Skeletal muscle cell (primary cell): ENCODE results near the gene PAX8.
A peak's percentile ranks its signal among the peaks of the same experiment; 100 is the strongest.
"Not testable (repeated sequence)": the region's sequence is repeated elsewhere in the genome, so short reads cannot be mapped to it uniquely, and the experiment has no call there.

Experiments used
- DNase-seq: peaks from one replicate; pipeline ENCODE4 v3.0.0-alpha.2; 2010; ENCODE audit warnings: low read depth
- H3K4me3 ChIP-seq: 2 replicates; pipeline ENCODE4 v1.5.1; 2011; ENCODE audit warnings: low read depth, mild to moderate bottlenecking, control low read depth, low read length, moderate library complexity

PAX8 gene

GRCh38 chr2:113298176-113298575, 19.5 kb upstream of the PAX8 start:
- DNase-seq, result no peak

DNA sequence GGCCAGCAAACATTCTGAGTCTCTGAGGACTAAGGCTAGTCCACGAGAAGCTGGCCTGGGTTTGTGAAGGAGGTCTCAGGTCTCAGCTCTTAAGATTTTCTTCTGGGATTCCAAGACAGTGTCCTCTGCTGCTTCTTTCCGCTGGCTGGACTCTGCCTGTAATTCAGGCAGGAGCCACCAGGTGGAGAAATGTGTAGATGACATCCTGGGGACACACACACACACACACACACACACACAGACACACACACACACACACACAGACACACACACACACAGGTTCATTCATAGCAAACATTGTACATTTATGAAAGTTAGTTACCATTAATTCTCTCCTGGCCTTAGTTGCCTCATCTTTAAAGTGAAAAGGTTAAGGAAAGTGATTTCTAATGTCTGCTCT, 18.9 kb upstream of the PAX8 start:
- not testable (repeated sequence) for DNase-seq

More at GRCh38 chr2:113298176-113298575, 19.5 kb upstream of the PAX8 start:
- H3K4me3 ChIP-seq, result no peak overlapping the region

GRCh38 chr2:113291191-113291590, 12.5 kb upstream of the PAX8 start:
- H3K4me3 ChIP-seq, result no peak overlapping the region
- DNase-seq, result no peak

More for the DNA sequence above, 18.9 kb upstream of the PAX8 start:
- not testable (repeated sequence) for H3K4me3 ChIP-seq

- not testable (repeated sequence) for DNase-seq
These were observed 10.0 kb upstream of the PAX8 start for GRCh38 chr2:113288674-113289149.

GRCh38 chr2:113288117-113288673, 9.5 kb upstream of the PAX8 start:
- H3K4me3 ChIP-seq, DNase-seq: not testable (repeated sequence)

More at GRCh38 chr2:113288674-113289149, 10.0 kb upstream of the PAX8 start:
- not testable (repeated sequence) for H3K4me3 ChIP-seq

DNA sequence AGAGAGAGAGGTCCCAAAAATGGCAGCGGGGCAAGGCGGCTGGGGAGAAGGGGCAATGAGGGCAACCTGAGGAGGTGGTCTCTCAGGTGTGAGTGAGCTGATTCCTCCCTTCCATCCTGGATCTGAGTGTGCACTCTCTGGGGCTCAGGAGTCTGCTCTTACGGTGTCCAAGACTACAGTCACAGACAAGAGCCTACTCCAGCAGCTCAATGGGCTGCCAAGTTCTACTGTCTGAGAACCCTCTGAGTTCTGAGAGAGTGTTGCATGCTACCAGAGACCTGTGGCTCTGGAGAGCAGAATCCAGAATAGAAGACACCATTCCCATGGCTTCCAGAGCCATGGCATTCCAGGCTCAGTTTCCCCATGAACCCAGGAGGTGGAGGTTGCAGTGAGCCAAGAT, 7.1 kb upstream of the PAX8 start:
- DNase-seq, result no peak
- H3K4me3 ChIP-seq, result no peak overlapping the region

DNA sequence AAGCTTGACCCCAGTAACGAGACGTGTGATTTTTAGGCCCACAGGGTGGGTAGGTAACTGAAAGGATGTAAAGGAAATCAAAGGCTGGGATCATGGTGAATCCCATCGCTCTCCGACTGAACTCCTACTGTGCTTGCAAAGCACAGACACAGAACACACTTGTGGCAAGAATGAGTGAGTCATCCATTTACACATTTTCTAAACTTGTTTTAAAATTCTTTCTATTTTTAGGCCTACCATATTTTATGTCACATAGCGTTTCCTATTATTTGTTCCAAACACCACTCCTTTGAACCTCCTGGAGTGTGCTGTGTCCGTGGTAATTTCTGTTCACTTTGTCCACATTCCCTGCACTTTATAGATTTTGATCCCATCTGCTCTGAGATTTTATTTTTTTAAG, 6.3 kb upstream of the PAX8 start:
- not testable (repeated sequence) for DNase-seq, H3K4me3 ChIP-seq

GRCh38 chr2:113284476-113284875, 5.8 kb upstream of the PAX8 start:
- H3K4me3 ChIP-seq, result no peak overlapping the region
- no peak for DNase-seq

- DNase-seq, result peak; percentile 86
- no peak overlapping the region for H3K4me3 ChIP-seq
These were observed 5.1 kb upstream of the PAX8 start for GRCh38 chr2:113283704-113284284.

DNA sequence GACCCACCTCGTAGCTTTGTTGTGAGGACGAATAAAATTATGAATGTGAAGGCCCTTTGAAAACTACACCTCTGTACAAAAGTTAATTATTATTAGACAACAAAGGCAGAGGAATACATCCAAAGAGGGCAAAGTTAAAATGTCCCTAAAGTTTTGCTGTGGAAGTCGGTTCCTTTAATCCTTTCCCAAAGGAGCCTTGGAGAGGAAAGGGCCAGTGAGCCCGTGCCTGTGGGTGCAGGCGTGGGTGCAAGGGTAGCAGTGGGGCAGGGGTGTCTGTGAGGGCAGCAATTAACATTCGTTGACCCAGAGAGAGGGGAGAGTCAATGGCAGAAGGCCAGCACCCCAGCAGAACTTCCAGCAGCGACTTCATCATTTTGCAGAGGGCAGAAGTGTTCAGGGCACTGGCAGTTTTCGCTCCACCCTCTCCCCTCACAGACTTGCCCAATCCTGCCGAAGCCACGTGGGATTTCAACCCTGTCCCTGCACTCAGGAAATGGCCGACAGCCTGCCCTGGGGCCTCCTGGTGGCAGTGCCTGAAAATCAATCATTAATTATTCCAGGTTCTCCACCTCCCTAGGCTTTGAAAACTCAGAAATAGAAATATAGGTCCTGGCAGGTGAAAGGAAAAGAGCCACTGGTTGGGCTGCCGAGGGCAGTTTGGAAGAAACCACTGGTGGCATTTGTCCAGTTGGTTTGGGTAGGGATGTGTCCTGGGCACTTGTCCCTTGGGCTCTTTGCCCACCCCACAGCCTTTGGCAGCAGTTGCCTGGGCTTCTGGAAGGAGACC, 4.2 kb upstream of the PAX8 start:
- no peak for DNase-seq
- H3K4me3 ChIP-seq, result no peak overlapping the region

DNA sequence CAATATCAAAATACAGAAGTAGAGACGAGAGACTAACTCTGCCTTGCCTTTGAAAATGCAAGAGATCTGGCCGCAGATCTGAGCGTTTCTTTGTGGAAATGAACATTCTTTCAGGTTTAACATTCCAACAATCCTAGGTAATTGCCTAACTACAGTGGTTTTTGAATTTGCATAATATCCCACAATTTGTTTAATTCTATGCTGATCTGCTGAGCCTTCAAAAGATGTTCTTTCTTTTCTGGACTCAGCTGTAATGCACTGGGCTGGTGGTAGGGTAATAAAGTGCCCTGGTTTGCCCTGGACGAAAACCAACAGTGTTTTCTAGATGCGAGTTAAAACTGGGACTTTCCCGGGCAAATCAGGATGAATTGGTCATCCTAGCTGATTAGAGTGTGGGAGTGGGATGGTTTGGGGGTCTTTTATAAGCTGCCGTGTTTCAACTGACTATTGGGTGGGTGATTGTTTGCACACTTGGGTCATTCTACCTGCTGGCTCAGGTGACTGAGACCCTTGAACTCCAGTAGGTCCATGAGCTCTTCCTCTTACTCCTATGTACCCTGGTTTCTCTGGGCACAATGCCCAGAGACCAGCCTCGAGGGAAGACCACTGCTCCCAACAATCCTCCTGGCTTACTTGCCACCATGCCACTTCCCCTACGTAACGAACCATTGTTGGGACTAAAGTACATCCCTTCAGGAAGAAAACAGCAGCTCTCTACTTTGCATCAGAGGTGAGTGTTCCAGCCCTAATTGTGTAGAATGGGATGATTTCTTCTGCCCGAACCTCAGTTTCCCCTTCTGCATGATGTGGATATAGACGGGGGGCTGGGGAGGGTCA, 3.4 kb upstream of the PAX8 start:
- DNase-seq, result no peak
- no peak overlapping the region for H3K4me3 ChIP-seq

DNA sequence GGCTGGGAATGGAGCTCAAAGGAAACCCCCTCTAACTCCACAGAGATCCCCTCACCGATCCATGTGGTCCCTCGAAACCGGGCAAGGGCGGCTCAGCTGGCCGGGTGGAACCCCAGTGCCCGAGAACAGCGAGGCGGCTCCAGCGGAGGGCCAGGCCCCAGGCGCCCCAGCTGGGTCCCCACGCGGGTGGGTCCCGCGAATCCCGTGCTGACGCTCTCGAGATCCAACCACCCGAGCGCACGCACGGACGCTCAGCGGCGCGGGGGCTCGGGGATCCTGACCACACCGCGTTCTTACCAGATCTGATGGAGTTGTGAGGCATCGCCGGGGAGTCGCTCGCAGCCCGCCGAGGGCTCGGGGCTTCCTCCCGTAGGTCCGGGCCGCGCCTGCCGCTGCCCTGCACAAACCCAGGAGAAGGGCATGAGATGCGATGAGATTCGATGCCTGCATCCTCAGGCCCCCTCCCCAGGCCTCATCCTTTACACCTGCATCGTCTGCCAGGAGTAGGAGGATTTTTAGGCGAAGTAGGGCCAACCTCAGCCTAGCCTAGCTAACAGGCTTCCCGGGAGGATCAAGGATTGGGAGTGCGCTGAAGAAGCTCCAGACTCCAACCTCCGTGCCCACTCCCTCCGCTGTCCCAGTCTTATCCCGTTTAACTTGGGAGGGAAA, 514 bp downstream of the PAX8 start:
- H3K4me3 ChIP-seq, result no peak overlapping the region

GRCh38 chr2:113277474-113278072, 1.1 kb downstream of the PAX8 start:
- peak overlapping the region; percentile 21 for H3K4me3 ChIP-seq
- DNase-seq, result no peak

More for the DNA sequence above, 514 bp downstream of the PAX8 start:
- DNase-seq, result no peak

DNA sequence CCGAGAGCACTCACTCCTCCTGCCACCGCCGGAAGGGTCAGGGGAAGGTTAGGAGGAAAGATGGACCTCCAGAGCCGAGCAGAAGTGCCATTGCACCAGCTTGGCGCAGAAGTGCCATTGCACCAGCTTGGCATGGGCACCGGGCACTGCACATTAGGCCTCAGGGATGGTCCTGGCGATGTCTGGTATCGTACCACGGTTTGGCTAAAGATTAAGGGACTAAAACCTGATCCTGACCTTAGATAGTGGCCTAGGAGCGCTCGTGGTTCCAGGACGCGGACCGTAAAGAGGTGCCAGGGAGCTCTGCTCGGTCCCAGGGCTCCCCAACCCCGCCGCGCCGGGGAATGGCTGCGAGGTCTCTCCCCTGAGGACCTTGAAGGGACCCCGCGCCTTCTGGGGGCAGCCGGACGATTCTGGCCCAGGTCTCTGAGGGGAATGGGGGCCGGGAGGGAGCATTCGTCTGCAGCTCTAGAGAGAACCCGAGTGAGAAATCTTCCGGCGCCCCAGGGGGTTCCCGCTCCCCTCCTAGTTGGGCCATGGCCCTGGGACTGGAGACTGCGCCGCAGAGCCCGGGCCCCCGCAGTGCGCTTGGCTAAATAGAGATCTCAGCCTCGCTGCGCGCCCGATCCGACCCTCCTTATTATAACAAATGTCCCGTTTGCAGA, 1.8 kb downstream of the PAX8 start:
- H3K4me3 ChIP-seq, result peak overlapping the region; percentile 21
- no peak for DNase-seq

DNA sequence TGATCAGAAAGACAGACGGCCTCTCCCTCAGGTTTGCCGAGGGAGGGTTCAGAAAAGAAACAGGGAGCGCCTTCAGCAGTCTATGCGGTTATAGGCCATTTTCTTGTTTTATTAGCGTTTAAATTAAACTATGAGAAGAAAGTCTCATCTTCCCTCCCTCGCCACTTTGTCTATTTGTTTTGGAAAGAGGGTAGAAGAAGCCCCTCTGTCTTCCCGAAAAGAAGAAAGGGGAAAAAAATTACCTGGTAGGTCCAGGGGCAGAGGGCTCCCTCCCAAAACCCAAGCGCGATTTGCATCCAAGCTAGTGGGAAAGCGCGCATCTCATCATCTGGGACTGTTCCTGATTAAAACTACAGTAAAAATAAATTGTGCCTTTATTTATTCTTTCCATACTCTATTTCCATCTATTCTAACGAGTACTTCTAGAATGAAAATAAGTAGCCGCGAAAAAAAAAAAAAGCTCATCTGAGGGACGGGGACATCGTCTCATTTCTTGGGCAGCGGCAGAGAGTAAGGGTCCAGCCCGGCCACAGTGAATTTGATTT, 2.4 kb downstream of the PAX8 start:
- no peak overlapping the region for H3K4me3 ChIP-seq

DNA sequence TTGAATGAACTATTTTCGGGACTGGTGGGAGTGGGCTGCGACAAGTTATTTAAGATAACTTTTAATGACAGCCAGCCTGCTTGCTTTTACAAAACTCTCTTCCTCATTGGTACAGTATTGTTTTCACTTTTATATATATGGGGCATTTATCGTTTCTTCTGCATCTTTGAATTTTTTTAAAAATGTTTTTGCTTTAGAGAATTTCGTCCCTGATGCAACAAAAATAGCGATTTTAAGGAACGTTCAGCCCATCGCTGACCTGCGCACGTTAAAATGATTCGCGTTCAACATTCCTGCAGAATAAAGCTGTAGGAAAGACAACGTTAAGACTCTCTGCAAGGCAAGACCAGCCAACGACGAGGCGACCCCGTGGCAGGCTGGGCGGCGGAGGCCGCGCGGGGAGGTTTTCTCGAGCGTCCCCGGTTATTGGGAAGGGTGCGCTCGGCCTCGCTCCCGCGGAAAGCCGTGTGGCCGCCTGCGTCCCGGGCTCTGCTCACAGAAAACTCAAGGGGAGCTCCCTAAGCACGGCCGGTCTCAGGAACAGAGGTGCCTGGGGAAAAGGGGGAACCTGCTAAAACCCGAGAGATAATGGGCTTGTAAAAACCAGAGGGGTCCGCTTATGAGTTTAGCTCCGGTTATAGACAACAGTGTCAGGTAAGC, 3.0 kb downstream of the PAX8 start:
- DNase-seq, result no peak
- H3K4me3 ChIP-seq, result no peak overlapping the region

More for the DNA sequence above, 2.4 kb downstream of the PAX8 start:
- no peak for DNase-seq

DNA sequence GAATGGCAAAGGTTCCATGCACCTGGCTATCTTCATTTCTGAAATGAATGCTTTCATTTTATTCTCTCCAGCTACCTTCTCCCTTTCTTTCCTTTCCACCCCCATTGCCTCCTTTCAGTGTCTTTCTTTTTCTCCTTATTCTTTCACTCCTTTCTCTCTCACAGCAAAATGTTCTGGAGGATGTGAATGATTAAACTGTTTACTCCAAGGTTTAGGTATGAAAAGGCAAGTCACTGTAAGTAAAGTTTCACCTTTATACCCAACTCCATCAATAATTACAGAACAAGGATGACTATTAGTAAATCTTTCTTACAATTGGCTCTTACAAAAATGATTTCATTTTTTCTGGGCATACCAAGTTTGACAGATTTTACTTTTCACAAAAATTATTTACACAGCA, 4.3 kb downstream of the PAX8 start:
- DNase-seq, result no peak
- H3K4me3 ChIP-seq, result no peak overlapping the region

DNA sequence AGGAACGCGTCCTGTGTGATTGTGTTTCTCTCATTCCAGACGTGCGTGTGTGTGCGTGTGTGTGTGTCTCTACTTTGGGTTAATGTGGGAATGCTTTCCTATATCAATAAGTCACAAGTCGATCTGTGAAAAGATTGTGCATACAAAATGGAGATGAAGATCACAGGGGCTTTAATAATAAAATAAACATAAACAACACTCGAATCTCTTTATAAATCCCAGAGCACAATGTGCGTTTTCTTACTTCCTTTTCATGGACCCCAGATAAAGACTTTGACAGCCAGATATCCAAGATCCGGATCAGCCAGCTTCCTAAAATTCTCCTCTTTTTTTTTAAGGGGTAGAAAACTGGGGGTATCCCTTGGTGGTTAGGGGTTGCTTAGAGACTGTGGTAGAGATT, 4.7 kb downstream of the PAX8 start:
- no peak for DNase-seq
- no peak overlapping the region for H3K4me3 ChIP-seq
